ENCODE measurements around the gene ZNF423. TPM values are rescaled to one million over a fixed set of nuclear protein-coding genes. Genes with fewer than 3 reads are reported as not detected.

ZNF423 gene
- total RNA-seq, 1 donor from 2014 or later: 16.7 TPM

- Histone ChIP-seq H3K9me3 (ENCODE audit: control insufficient read depth in 3 of 3, low read length in 3 of 3) (no peaks in the 10 kb centered on the region), H3K9ac (ENCODE audit: low read depth in 1 of 3, low read length in 3 of 3) (no peak overlapping the region), H3K27me3 (ENCODE audit: control insufficient read depth in 3 of 3, insufficient read depth in 3 of 3, low read length in 3 of 3) (no peaks in the 10 kb centered on the region), H3K4me1 (ENCODE audit: control insufficient read depth in 3 of 3, insufficient read depth in 3 of 3, low read length in 3 of 3) (peaks cover 35 to 46% (median 36%) of the 10 kb centered on the region in 3 donors), H3K36me3 (ENCODE audit: control insufficient read depth in 3 of 3, insufficient read depth in 3 of 3, low read length in 3 of 3) (no peaks in the 10 kb centered on the region), H3K4me3 (ENCODE audit: low read length in 3 of 3) (no peak overlapping the region), H3K27ac (ENCODE audit: low read depth, low read length) (no peak overlapping the region)
Observed at GRCh38 chr16:49665482-49666230, 190.3 kb downstream of the ZNF423 start.

DNA sequence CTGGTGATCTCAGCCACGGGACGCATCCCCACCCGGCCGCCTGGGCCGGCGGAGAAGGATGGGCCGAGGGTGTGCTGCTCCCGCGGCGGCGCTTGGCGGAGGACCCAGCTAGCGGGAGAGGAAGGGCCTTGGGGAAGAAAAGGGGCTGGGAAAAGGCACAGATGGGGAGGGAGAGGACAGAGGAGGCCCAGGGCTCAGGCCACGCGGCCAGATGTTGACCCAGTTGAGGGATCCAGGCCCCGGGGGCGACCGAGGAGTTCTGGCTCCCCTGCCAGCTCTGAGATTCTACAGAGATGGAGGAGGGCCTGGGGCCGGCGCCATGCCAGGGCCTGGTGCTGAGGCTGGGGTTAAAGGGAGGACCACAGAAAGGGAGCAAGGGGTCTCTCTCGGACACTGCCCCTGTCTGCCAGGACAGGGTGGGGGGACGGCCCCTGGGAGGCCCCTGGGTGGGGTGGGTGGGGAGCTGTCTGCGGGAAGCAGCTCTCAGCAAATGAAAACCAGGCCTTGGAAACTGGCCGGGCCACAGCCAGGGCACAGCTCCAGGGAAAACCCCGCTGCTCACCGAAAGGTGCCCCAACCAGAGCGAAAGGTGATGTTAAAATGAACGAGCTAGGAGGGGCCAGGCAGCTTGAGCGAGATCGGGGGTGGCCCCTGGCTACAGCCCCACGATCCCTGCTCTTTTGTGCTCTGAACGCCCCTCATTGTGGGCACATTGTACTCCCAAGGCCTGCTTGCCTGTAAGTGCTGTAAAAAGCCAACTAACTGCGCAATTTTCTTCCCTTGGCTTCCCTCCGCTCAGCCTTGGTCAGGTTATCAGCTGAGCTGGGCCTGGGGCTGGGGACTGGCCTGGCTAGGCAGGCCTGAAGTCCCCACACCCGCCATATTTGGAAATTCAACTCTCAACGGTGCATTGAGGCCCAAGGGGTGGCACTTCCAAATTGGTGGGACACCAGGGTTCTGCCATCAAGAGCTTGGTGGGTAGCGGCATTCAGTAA lies 191.4 kb downstream of the ZNF423 start:
- Histone ChIP-seq H3K27ac (ENCODE audit: low read depth, low read length) (peak overlapping the region; percentile 65), H3K4me3 (ENCODE audit: low read length in 3 of 3) (peak overlapping the region in 2 of 3 donors; percentile 38 to 40), H3K27me3 (ENCODE audit: control insufficient read depth in 3 of 3, insufficient read depth in 3 of 3, low read length in 3 of 3) (no peaks in the 10 kb centered on the region), H3K36me3 (ENCODE audit: control insufficient read depth in 3 of 3, insufficient read depth in 3 of 3, low read length in 3 of 3) (no peaks in the 10 kb centered on the region), H3K4me1 (ENCODE audit: control insufficient read depth in 3 of 3, insufficient read depth in 3 of 3, low read length in 3 of 3) (peaks cover 35 to 50% (median 36%) of the 10 kb centered on the region in 3 donors), H3K9ac (ENCODE audit: low read depth in 1 of 3, low read length in 3 of 3) (peak overlapping the region in 2 of 3 donors; percentile 23 to 50), H3K9me3 (ENCODE audit: control insufficient read depth in 3 of 3, low read length in 3 of 3) (no peaks in the 10 kb centered on the region)

DNA sequence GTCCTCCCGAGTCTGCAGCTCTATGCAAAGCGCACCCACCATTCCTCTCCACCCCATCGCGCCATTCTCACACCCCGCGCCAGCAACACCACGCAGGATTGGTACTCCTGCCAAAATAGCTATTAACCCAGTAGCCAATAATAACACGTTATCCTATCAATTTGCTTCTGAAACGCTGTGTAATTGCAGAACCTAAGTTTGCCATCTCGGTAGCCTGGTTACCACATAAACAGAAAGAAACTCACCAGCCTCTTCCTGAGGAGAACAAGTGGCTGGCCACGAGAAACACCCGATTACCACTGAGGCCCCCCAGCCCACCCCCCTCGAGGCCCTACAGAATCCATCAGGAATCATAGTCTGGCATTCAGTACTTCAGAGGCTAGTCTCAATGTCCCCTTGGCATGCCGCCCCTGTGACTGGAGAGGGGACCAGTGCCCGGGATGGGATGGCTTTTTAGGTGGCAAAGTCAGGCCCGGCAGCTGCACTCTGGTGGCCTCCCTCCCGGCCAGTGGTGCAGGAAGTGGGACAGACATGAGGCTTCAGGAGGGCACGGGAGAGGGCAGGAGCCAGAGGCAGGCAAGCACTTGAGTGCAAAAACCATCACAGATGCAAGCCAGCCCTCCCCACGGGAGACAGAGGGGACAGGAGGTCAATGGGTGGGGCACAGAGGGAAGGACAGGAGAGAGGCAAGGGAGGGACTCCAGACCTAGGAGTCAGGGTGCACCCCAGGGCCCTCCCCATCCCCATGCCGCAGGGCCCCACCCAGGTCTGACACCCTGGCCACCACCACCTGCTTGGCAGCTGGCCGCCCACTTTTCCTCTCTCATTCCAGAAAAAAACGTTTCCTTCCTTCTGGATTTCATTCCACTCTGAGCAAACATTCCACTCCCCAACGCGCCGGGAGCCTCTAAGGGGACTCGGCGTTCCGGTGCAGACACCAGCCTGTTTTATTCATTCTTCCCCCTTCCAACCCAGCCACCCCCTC lies 192.5 kb downstream of the ZNF423 start:
- H3K27ac ChIP-seq (ENCODE audit: low read depth, low read length): peak overlapping the region; percentile 65
- H3K4me1 ChIP-seq (ENCODE audit: control insufficient read depth in 3 of 3, insufficient read depth in 3 of 3, low read length in 3 of 3): peaks cover 35 to 46% (median 36%) of the 10 kb centered on the region in 3 donors
- H3K9ac ChIP-seq (ENCODE audit: low read depth in 1 of 3, low read length in 3 of 3): peak overlapping the region in 2 of 3 donors; percentile 23 to 50
- no peaks in the 10 kb centered on the region for H3K9me3 ChIP-seq (ENCODE audit: control insufficient read depth in 3 of 3, low read length in 3 of 3)
- H3K27me3 ChIP-seq (ENCODE audit: control insufficient read depth in 3 of 3, insufficient read depth in 3 of 3, low read length in 3 of 3): no peaks in the 10 kb centered on the region
- H3K4me3 ChIP-seq (ENCODE audit: low read length in 3 of 3): peak overlapping the region; percentile 38 to 58 (median 40)
- H3K36me3 ChIP-seq (ENCODE audit: control insufficient read depth in 3 of 3, insufficient read depth in 3 of 3, low read length in 3 of 3): no peaks in the 10 kb centered on the region

GRCh38 chr16:49662569-49662968 lies 193.3 kb downstream of the ZNF423 start:
- no peak overlapping the region for H3K9ac ChIP-seq (ENCODE audit: low read depth in 1 of 3, low read length in 3 of 3)
- H3K4me3 ChIP-seq (ENCODE audit: low read length in 3 of 3): peak overlapping the region in 2 of 3 donors; percentile 5 to 31
- no peaks in the 10 kb centered on the region for H3K9me3 ChIP-seq (ENCODE audit: control insufficient read depth in 3 of 3, low read length in 3 of 3)
- no peaks in the 10 kb centered on the region for H3K36me3 ChIP-seq (ENCODE audit: control insufficient read depth in 3 of 3, insufficient read depth in 3 of 3, low read length in 3 of 3)
- H3K27ac ChIP-seq (ENCODE audit: low read depth, low read length): peak overlapping the region; percentile 28
- H3K27me3 ChIP-seq (ENCODE audit: control insufficient read depth in 3 of 3, insufficient read depth in 3 of 3, low read length in 3 of 3): no peaks in the 10 kb centered on the region
- H3K4me1 ChIP-seq (ENCODE audit: control insufficient read depth in 3 of 3, insufficient read depth in 3 of 3, low read length in 3 of 3): peaks cover 35 to 48% (median 36%) of the 10 kb centered on the region in 3 donors

DNA sequence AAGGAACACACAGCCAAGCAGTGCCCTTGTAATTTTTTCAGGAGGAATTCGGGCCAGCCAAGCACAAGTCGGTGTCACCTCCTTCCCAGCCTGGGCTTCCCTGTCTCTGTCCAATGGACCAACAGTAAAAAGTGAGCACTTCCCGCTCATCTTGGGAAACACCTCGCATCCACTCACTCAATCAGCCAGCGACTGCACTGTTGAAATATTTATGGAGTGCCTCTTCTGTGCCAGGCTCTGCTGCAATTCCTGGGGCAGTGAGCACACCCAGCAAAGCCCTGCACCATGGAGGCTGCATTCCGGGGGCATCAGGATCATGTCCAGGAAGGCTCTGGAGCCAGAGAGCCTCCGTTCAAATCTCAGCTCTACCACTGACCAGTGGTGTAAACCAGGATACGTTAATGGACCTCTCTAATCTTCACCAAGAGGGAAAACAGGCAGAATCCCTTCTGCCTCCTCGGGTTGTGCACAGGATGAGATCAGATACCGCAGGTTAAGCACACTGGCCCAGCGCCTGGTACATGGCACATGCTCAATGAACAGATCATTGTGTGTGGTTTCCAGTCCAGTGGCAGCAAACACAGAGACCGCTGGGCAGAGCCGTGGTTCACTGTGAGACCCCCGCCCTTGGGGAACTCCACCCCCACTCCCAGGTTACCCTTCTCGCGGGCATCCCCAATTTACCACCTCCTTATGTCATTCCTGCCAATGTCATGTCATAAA lies 194.3 kb downstream of the ZNF423 start:
- no peaks in the 10 kb centered on the region for H3K9me3 ChIP-seq (ENCODE audit: control insufficient read depth in 3 of 3, low read length in 3 of 3)
- no peaks in the 10 kb centered on the region for H3K27me3 ChIP-seq (ENCODE audit: control insufficient read depth in 3 of 3, insufficient read depth in 3 of 3, low read length in 3 of 3)
- H3K27ac ChIP-seq (ENCODE audit: low read depth, low read length): peak overlapping the region; percentile 28
- H3K4me1 ChIP-seq (ENCODE audit: control insufficient read depth in 3 of 3, insufficient read depth in 3 of 3, low read length in 3 of 3): peaks cover 35 to 48% (median 36%) of the 10 kb centered on the region in 3 donors
- H3K9ac ChIP-seq (ENCODE audit: low read depth in 1 of 3, low read length in 3 of 3): peak overlapping the region in 2 of 3 donors; percentile 20 to 33
- no peaks in the 10 kb centered on the region for H3K36me3 ChIP-seq (ENCODE audit: control insufficient read depth in 3 of 3, insufficient read depth in 3 of 3, low read length in 3 of 3)
- H3K4me3 ChIP-seq (ENCODE audit: low read length in 3 of 3): peak overlapping the region in 1 of 3 donors; percentile 22

GRCh38 chr16:49660626-49661025 lies 195.3 kb downstream of the ZNF423 start:
- Histone ChIP-seq H3K27me3 (ENCODE audit: control insufficient read depth in 3 of 3, insufficient read depth in 3 of 3, low read length in 3 of 3) (no peaks in the 10 kb centered on the region), H3K36me3 (ENCODE audit: control insufficient read depth in 3 of 3, insufficient read depth in 3 of 3, low read length in 3 of 3) (no peaks in the 10 kb centered on the region), H3K4me1 (ENCODE audit: control insufficient read depth in 3 of 3, insufficient read depth in 3 of 3, low read length in 3 of 3) (peaks cover 35 to 48% (median 36%) of the 10 kb centered on the region in 3 donors), H3K4me3 (ENCODE audit: low read length in 3 of 3) (no peak overlapping the region), H3K27ac (ENCODE audit: low read depth, low read length) (no peak overlapping the region), H3K9ac (ENCODE audit: low read depth in 1 of 3, low read length in 3 of 3) (no peak overlapping the region), H3K9me3 (ENCODE audit: control insufficient read depth in 3 of 3, low read length in 3 of 3) (no peaks in the 10 kb centered on the region)

DNA sequence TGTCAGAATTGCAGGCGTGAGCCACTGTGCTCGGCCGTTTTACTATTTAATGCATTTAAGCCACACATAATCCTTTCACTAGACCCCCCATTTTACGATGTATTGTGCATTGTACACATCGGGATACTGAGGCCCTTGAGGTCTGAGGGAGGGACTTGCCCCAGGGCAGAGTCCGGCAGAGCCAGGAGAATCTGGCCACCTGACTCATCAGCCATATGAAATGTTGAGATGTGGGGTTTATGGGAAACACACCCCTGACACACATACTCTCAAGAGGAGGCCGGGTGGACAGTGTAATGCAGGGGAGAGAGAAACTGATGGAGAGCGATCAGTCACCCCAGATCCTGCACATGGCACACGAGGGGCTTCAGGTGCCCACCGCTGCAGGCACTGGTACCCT lies 196.6 kb downstream of the ZNF423 start:
- H3K36me3 ChIP-seq (ENCODE audit: control insufficient read depth in 3 of 3, insufficient read depth in 3 of 3, low read length in 3 of 3): no peaks in the 10 kb centered on the region
- H3K27me3 ChIP-seq (ENCODE audit: control insufficient read depth in 3 of 3, insufficient read depth in 3 of 3, low read length in 3 of 3): no peaks in the 10 kb centered on the region
- H3K27ac ChIP-seq (ENCODE audit: low read depth, low read length): no peak overlapping the region
- no peak overlapping the region for H3K4me3 ChIP-seq (ENCODE audit: low read length in 3 of 3)
- H3K9me3 ChIP-seq (ENCODE audit: control insufficient read depth in 3 of 3, low read length in 3 of 3): no peaks in the 10 kb centered on the region
- no peak overlapping the region for H3K9ac ChIP-seq (ENCODE audit: low read depth in 1 of 3, low read length in 3 of 3)
- H3K4me1 ChIP-seq (ENCODE audit: control insufficient read depth in 3 of 3, insufficient read depth in 3 of 3, low read length in 3 of 3): peaks cover 30 to 46% (median 31%) of the 10 kb centered on the region in 3 donors

DNA sequence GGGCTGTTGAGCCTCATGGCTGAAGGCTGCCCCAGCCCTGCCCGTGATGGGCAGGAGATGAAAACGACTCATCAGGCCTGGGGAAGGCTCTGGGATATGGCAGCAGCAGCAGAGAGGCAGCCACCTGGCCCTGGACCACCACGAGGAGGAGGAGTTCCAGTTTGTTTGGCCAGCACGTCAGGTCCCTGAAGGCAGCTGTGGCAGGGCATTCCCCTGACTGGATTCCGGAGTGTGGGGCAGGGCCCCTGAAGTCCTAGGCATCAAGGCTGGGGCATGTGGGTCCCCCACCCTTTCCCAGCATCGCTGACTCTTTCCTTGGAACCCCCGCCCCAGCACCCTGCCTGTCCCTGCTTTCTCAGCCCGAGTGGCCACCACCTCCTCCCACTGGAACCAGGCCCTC lies 197.4 kb downstream of the ZNF423 start:
- Histone ChIP-seq H3K36me3 (ENCODE audit: control insufficient read depth in 3 of 3, insufficient read depth in 3 of 3, low read length in 3 of 3) (no peaks in the 10 kb centered on the region), H3K4me1 (ENCODE audit: control insufficient read depth in 3 of 3, insufficient read depth in 3 of 3, low read length in 3 of 3) (peaks cover 24 to 38% (median 27%) of the 10 kb centered on the region in 3 donors), H3K27me3 (ENCODE audit: control insufficient read depth in 3 of 3, insufficient read depth in 3 of 3, low read length in 3 of 3) (no peaks in the 10 kb centered on the region), H3K27ac (ENCODE audit: low read depth, low read length) (no peak overlapping the region), H3K9ac (ENCODE audit: low read depth in 1 of 3, low read length in 3 of 3) (no peak overlapping the region), H3K4me3 (ENCODE audit: low read length in 3 of 3) (no peak overlapping the region), H3K9me3 (ENCODE audit: control insufficient read depth in 3 of 3, low read length in 3 of 3) (no peaks in the 10 kb centered on the region)
